NCI-H128 (cell line): ENCODE results near the gene ZNF112.
"Not testable (repeated sequence)": the region's sequence is repeated elsewhere in the genome, so short reads cannot be mapped to it uniquely, and the experiment has no call there.

Source experiments
- DNase-seq: peaks from one replicate; lab custom pipeline; 2025; ENCODE audit not compliant: unreplicated experiment; lab: John Stamatoyannopoulos, UW

The ZNF112 gene

GRCh38 chr19:44356383-44357111 is at the start of gene ZNF112:
Gene ZNF112, minus strand, starts transcription at chr19:44356680. Its CDS starts 16,141 bp downstream, at chr19:44340539.
- peak; percentile 90 for DNase-seq

GRCh38 chr19:44401139-44402115 is 44.9 kb upstream of the ZNF112 start, which contains the start of gene ZNF285:
Gene ZNF285, minus strand, starts transcription at chr19:44401608. Its CDS starts 4,395 bp downstream, at chr19:44397213.
- no peak for DNase-seq

DNA sequence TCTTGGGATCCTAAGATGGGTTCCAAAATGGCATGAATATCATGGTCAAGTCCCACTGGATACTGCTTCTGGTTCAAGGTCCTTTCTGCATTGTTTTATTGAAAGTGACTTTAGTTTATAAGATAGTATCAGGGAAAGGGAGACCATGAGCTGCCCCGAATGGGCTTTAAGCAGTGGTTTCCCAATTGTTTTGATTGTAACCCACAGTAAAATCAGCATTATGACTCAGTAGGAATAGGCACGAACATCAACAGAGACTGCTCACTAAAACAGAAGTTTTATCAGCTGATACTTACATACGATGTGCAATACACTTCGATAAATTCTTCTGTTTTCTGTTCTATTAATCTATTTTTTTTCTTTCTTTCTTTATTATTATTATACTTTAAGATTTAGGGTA is 32.8 kb upstream of the ZNF112 start:
- DNase-seq = not testable (repeated sequence)

- DNase-seq = no peak
These were observed 18.3 kb upstream of the ZNF112 start for GRCh38 chr19:44374789-44375188.

GRCh38 chr19:44371815-44372480 is 15.5 kb upstream of the ZNF112 start:
- DNase-seq = no peak

GRCh38 chr19:44367024-44367423 is 10.5 kb upstream of the ZNF112 start:
- no peak for DNase-seq

DNA sequence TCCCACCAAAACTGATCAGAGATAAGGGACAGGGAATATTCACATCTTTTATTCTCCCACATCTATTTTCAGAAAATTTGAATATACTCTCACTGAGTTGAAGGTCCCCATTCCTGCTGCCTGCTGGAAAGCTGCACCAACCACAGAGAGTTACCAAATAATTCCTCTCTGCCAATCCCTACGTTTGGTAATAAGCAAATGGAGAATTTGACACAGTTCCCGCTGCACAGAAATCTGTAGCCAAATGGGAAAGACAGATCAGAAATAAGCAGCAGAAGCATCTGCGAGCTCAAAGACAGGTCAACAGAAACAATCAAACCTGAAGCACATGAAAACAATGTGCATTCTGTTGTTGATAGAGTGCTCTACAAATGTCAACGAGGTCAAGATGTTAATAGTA is 9.9 kb downstream of the ZNF112 start:
- DNase-seq = no peak

DNA sequence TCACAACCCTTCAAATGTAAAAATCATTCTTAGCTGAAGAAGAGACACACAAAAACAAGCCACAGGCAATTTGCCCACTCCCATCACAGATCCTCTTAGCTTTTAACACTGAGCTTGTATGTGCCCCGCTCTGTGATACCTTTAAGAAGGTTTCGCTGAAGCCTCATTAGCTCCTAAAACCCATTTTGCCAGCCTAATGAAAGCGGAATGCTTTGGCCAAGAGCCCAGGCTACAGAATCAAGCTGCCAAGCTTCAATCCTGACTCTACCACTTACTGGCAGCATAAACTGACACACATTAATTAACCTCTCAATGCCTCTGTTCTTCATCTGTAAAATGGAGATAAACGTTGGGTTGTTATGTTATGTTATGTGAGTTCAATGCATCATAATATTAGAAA is 10.5 kb downstream of the ZNF112 start:
- DNase-seq = no peak

GRCh38 chr19:44344255-44344654 is 12.2 kb downstream of the ZNF112 start:
- no peak for DNase-seq

DNA sequence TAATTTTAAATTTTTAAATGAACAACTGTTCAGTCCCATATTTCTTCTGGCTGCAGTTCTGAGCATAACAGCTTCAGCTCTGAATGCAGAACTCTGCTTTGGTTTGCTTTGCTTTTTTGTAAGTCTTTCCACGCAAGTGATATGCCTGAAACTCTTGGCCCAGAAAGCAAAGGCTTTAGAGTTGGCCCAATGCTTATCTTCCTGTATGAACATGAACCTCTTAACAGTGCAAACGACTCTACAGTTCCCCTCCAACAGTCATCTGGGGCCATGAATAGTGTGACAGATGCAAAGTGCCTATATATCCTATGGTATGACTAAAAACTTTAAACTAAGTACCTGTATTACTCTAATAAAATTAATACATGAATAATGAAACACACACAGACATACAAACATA is 14.7 kb downstream of the ZNF112 start:
- DNase-seq = no peak

GRCh38 chr19:44334639-44335038 is 21.8 kb downstream of the ZNF112 start:
- DNase-seq = not testable (repeated sequence)

DNA sequence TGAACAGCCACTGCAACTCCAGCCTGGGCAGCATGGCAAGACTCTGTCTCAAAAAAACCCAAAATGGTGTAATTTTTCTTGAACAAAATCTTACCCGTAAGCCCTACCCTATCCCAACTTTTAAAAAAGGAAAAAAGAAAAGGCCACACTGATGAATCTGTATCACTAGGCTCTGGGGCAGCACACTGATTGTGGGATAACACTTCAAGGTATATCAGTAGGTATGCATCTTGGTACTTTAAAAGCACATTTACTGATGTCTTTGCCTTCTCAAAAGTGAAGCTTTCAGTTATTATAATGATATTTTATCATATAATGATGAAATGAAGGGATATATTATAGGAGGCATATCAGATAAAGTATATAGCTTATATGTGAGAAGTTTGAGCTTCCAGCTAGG is 24.3 kb downstream of the ZNF112 start:
- no peak for DNase-seq

DNA sequence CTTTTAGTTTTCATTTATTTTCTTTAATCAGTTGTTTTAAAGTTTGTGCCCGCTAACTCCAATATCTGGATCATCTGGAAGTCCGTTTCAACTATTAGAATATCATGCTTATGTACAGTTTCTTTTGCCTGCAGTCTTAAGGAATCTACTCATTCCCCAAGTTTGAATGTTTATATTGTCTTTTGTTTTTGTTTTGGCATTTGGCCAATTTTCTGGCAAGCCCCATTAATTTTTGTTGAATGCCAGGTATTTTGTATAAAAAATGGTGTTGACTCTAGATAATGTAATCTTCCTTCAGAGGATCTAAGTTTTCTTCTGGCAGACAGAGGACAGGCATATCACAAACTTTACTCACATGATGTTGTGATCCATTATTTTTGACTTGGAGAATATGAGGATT is 40.6 kb downstream of the ZNF112 start:
- DNase-seq = no peak

DNA sequence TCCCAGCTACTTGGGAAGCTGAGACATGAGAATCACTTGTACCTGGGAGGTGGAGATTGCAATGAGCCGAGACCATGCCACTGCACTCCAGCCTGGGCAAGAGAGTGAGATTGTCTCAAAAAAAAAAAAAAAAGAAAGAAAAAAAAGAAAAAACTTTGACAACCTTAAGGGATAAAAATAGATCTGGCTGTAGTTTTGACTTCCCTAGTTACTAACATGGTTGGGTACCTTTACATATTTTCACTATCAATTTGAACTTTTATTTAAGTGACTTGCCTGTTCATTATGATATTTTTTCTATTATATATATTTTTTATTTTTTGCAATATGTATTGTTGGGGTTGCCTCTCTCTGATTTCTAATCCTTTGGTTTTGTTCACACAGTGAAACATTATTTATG is 43.2 kb downstream of the ZNF112 start:
- no peak for DNase-seq

DNA sequence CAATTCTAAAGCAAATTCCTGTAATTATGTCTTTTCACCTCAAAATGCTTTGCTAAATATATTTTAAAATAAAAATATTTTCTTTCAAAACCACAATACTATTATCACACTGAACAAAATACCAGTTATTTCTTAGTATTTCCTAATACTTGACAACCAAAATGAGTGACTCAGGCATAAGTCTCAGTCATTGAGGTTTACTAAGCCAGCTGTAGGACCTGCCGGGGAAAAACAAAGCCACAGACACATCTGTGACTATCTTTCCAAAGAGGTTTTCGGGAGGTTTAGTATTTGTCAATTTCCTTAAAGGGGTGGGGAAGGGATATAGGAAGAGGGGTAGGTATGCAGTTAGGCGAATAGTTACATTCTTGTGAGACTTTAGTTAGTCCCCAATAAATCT is 48.5 kb downstream of the ZNF112 start:
- no peak for DNase-seq

DNA sequence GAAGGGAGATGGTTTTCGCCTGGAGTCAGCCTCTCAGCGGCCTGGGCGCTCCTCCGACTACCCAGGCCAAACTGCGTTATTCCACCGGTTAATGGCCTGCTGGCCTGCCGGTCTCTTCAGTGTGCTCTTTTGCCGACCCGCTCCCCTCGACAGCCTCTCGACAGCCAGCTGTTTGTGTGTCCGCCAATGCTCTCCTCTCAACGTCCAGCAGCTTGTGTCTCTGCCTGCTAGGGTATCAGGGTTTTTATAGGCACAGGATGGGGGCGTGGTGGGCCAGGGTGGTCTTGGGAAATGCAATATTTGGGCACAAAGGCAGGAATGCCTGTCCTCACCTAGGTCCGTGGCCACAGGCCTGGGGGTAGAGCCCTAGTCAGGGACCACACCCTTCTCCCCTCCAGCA is 50.2 kb downstream of the ZNF112 start:
- DNase-seq = no peak

GRCh38 chr19:44305457-44305856 is 51.0 kb downstream of the ZNF112 start:
- DNase-seq = no peak

DNA sequence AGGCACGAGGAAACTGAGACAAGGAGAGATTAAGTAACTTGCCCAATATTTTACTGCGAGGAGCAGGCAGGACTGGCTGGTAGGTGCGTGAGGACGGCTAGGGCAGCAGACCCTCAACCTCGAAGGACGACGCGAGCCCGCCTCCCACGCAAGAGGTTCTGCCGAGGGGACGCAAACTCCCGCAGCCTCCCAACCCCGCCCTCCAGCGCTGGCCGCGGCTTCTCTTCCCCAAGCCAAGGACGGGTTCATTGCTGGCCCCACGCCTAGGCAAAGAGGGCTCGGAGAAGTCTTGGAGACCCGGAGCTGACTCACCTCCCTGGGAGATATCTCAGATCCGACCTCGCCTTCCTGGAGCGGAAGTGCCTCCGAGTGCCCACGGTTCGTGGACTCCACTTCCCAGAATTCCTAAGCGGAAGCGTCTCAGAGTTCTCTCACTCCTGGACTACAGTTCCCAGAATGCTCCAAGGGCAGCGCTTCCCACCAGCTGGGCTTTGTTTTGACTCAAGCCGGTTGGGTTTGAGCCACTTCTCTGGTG is 51.8 kb downstream of the ZNF112 start, which contains the start of gene ZNF235:
Gene ZNF235 (minus strand): TSS at position 367 of the 535 bp plus-strand sequence. CDS start 1,621 bp downstream, outside the sequence.
- peak; percentile 79 for DNase-seq

DNA sequence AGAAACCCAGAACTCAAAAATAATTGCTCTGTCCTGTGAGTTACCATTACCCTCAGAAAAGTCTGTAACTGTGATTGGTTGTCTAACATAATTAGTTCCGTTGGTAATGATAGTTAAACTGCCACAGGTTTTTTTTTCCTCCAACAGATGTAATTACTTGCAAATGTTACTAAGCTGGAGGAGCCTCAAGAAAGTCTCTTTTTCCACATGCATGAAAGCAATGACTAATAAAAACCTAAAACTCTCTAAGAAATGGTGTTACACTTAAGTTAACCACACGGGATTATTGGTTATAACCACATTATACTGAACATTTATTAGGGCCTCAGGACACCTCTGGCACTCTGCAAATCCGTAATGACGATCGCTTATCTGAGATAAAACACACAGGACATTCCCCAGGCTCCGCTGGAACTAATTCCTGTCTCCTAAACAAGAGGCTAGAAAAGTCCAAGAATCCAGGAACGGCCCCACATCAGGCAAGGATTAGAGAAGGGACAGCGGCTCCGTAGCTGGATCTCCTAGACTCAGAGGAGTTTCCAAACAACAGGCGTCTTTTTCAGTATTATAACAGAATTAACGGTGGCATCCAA is 52.4 kb downstream of the ZNF112 start:
- no peak for DNase-seq

GRCh38 chr19:44303320-44303719 is 53.2 kb downstream of the ZNF112 start:
- no peak for DNase-seq

GRCh38 chr19:44284968-44285367 is 71.5 kb downstream of the ZNF112 start:
- DNase-seq = no peak
